HFFc6 (cell line): ENCODE results near the gene FBXW11. TPM values are rescaled to one million over a fixed set of nuclear protein-coding genes. Genes with fewer than 3 reads are reported as not detected.
A peak's percentile ranks its signal among the peaks of the same experiment; 100 is the strongest.
"Not testable (repeated sequence)": the region's sequence is repeated elsewhere in the genome, so short reads cannot be mapped to it uniquely, and the experiment has no call there.

ENCODE experiments used
- DNase-seq: peaks from one replicate; pipeline ENCODE4 v3.0.0-alpha.2; 2018
- H3K27ac Mint-ChIP-seq: 2 replicates; pipeline ENCODE4 v1.8.0; 2020; ENCODE audit warnings: mild to moderate bottlenecking, mixed read lengths
- H3K27me3 Mint-ChIP-seq: 2 replicates; pipeline ENCODE4 v1.8.0; 2021; ENCODE audit warnings: mild to moderate bottlenecking, moderate library complexity, mixed read lengths; ENCODE audit not compliant: insufficient read depth
- H3K36me3 Mint-ChIP-seq: 2 replicates; pipeline ENCODE4 v1.8.0; 2021; ENCODE audit warnings: low read depth, mixed read lengths
- H3K4me1 Mint-ChIP-seq: 2 replicates; pipeline ENCODE4 v1.8.0; 2020; ENCODE audit warnings: low read depth, mixed read lengths
- H3K4me3 Mint-ChIP-seq: 2 replicates; pipeline ENCODE4 v1.8.0; 2020; ENCODE audit warnings: mild to moderate bottlenecking, moderate library complexity, mixed read lengths
- H3K9me3 Mint-ChIP-seq: 2 replicates; pipeline ENCODE4 v1.8.0; 2020; ENCODE audit warnings: mild to moderate bottlenecking, mixed read lengths
- total RNA-seq, 6 experiments: library from RNA; stranded (reverse); fragmentation: NEBNext Ultra II Directional; extraction: Animal tissue kit (Norgen Biotek cat#: 25700); gene quantifications; 2 replicates in 1 of 6; 3 replicates in 5 of 6; pipeline ENCODE4 v1.2.3, GENCODE V29; 2021
- TF ChIP-seq, protein P1 (sequence below): fragments of 200-600 bp; sonication (generic); IDR thresholded peaks from 2 replicates; pipeline ENCODE4 v1.5.0; 2021; ENCODE audit warnings: antibody characterized with exemption, mild to moderate bottlenecking

Gene FBXW11
- total RNA-seq, 6 experiments from 2014 or later, result 54.5 to 60.5 (median 58.5) TPM

DNA sequence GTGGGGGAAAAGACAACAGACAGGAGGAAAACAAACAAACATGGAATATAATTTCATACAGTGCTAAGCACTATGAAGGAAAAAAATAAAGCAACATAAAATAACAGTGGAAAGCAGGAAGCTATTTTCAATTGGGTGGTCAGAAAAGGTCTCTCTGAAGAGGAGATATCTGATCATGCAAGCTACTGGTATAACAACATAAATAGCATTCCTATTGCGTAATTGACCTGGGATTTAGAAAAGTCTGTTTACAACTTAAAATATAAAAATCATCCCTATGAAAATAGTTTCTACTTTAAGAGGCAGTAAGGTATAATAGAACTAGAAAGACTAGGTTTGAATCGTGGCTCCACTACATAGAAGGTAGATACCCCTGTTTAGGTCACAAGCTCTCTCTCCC is 61.4 kb downstream of the FBXW11 start:
- Mint-ChIP-seq H3K4me3 (no peak overlapping the region), H3K36me3 (no peaks in the 10 kb centered on the region; the same call in 1 of the 2 replicates), H3K4me1 (peaks cover 56% of the 10 kb centered on the region), H3K27me3 (no peaks in the 10 kb centered on the region; the same call in 1 of the 2 replicates), H3K9me3 (no peaks in the 10 kb centered on the region), H3K27ac (0 out of 2 replicates have a peak overlapping the region, but pooled peaks have one; percentile 1)
- no peak for DNase-seq
- TF ChIP-seq, protein P1, sequence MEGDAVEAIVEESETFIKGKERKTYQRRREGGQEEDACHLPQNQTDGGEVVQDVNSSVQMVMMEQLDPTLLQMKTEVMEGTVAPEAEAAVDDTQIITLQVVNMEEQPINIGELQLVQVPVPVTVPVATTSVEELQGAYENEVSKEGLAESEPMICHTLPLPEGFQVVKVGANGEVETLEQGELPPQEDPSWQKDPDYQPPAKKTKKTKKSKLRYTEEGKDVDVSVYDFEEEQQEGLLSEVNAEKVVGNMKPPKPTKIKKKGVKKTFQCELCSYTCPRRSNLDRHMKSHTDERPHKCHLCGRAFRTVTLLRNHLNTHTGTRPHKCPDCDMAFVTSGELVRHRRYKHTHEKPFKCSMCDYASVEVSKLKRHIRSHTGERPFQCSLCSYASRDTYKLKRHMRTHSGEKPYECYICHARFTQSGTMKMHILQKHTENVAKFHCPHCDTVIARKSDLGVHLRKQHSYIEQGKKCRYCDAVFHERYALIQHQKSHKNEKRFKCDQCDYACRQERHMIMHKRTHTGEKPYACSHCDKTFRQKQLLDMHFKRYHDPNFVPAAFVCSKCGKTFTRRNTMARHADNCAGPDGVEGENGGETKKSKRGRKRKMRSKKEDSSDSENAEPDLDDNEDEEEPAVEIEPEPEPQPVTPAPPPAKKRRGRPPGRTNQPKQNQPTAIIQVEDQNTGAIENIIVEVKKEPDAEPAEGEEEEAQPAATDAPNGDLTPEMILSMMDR, result no peak

DNA sequence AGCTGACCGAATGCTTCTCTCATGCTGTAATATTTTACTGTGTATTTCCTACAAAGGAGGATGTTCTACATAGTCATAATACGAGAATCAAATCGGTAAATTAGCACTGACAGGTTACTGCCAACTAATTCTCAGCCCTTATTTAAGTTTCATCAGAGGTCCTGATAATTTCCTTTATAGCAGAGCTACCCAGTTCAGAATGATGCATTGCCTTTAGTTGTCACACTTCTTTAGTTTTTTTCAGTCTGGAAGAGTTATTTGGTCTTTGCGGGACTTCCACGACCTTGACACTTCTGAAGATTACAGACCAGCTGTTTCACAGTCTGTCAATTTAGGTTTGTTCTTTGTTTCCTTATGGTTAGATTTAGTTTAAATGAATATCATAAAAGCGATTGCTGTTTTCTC is 64.3 kb downstream of the FBXW11 start:
- H3K4me1 Mint-ChIP-seq, result peaks cover 40% of the 10 kb centered on the region
- not testable (repeated sequence) for H3K27me3 Mint-ChIP-seq, H3K9me3 Mint-ChIP-seq, H3K4me3 Mint-ChIP-seq, DNase-seq, H3K36me3 Mint-ChIP-seq, H3K27ac Mint-ChIP-seq

DNA sequence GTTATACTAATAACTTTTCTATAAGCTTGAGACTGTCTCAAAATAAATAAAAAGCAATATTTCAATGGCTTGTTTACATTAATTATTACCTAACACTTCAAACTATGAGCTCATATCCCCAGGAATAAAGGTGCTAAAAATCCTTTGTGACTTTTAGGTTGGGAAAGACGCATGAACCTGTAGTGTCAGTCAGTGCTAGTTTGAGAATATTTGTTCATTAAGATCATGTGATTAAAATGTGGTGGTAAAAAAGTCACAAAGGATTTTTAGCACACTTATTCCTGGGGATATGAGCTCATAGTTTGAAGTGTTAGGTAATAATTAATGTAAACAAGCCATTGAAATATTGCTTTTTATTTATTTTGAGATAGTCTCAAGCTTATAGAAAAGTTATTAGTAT is 64.8 kb downstream of the FBXW11 start:
- H3K4me1 Mint-ChIP-seq, result peaks cover 37% of the 10 kb centered on the region
- not testable (repeated sequence) for H3K4me3 Mint-ChIP-seq, H3K36me3 Mint-ChIP-seq, DNase-seq, H3K27me3 Mint-ChIP-seq, H3K27ac Mint-ChIP-seq, H3K9me3 Mint-ChIP-seq

DNA sequence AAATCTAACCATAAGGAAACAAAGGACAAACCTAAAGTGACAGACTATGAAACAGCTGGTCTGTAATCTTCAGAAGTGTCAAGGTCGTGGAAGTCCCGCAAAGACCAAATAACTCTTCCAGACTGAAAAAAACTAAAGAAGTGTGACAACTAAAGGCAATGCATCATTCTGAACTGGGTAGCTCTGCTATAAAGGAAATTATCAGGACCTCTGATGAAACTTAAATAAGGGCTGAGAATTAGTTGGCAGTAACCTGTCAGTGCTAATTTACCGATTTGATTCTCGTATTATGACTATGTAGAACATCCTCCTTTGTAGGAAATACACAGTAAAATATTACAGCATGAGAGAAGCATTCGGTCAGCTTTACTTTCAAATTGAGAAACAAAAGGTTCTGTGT is 65.2 kb downstream of the FBXW11 start:
- peaks cover 36% of the 10 kb centered on the region for H3K4me1 Mint-ChIP-seq
- H3K36me3 Mint-ChIP-seq, H3K9me3 Mint-ChIP-seq, H3K4me3 Mint-ChIP-seq, H3K27ac Mint-ChIP-seq, H3K27me3 Mint-ChIP-seq, DNase-seq: not testable (repeated sequence)

DNA sequence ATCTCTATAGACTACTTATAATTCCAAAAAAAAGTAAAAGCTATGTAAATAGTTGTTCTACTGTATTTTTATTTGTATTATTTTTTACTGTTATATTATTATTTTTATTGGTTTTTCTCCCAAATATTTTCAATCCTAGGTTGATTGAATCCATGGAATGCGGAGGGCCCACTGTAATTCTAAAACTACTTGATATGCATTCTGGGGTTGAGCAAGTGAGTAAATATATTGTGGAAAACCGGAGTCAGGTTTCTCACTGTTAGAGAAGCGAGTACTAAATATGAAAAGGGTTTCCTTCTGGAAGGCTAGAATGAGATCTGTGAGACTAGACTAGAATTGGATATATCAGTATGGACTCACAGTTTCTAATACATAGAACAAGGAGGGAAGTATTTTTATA is 66.5 kb downstream of the FBXW11 start:
- no peak for DNase-seq
- H3K27me3 Mint-ChIP-seq, result no peaks in the 10 kb centered on the region; the same call in none of the 2 replicates
- H3K9me3 Mint-ChIP-seq, result no peaks in the 10 kb centered on the region
- TF ChIP-seq, protein P1, result no peak
- H3K4me1 Mint-ChIP-seq, result peaks cover 23% of the 10 kb centered on the region
- no peak overlapping the region for H3K4me3 Mint-ChIP-seq
- no peak overlapping the region for H3K27ac Mint-ChIP-seq
- H3K36me3 Mint-ChIP-seq, result no peaks in the 10 kb centered on the region; the same call in 1 of the 2 replicates

DNA sequence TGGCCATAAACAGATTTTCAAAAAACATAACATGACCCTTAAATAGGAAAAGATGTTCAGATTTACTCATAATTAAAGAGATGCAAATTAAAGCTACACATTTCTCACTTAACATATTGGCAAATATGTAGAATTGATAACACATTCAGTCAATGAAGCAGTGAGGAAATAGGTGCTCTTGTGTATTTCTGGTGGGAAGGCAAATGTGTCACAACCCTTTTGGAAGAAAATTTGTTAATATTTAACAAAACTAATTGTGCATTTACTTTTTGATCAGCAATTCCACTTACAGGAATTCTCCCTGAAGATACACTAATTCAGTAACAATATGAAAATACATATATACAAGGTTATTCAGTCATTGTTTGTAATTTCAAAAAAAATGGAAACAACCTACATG is 68.1 kb downstream of the FBXW11 start:
- peaks cover 7% of the 10 kb centered on the region for H3K9me3 Mint-ChIP-seq
- H3K27me3 Mint-ChIP-seq, result no peaks in the 10 kb centered on the region; the same call in none of the 2 replicates
- TF ChIP-seq, protein P1, result no peak
- H3K36me3 Mint-ChIP-seq, result peaks cover 5% of the 10 kb centered on the region
- no peak overlapping the region for H3K27ac Mint-ChIP-seq
- H3K4me1 Mint-ChIP-seq, result peaks cover 18% of the 10 kb centered on the region
- no peak for DNase-seq
- no peak overlapping the region for H3K4me3 Mint-ChIP-seq

DNA sequence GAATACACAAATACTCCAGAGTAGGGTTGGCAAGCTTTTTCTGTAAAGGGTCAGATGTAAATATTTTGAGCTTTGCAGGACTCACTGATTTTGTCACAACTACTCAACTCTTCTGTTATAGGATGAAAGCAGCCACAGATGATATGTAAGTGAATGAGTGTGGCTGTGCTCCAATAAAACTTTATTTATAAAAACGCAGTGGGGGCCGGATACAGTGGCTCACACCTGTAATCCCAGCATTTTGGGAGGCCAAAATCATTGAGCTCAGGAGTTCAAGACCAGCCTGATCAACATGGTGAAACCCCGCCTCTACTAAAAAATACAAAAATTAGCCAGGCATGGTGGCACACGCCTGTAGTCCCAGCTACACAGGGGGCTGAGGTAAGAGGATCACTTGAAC is 69.1 kb downstream of the FBXW11 start:
- no peak overlapping the region for H3K4me3 Mint-ChIP-seq
- H3K4me1 Mint-ChIP-seq, result peaks cover 11% of the 10 kb centered on the region

More for the DNA sequence above, 69.1 kb downstream of the FBXW11 start:
- DNase-seq, result no peak
- H3K27me3 Mint-ChIP-seq, result no peaks in the 10 kb centered on the region; the same call in none of the 2 replicates
- no peak overlapping the region for H3K27ac Mint-ChIP-seq
- H3K9me3 Mint-ChIP-seq, result peaks cover 7% of the 10 kb centered on the region
- TF ChIP-seq, protein P1, result no peak
- peaks cover 10% of the 10 kb centered on the region for H3K36me3 Mint-ChIP-seq
